K562 (cell line): ENCODE measurements around the gene PPL. TPM values are rescaled to one million over a fixed set of nuclear protein-coding genes. Genes with fewer than 3 reads are reported as not detected.

Experiments
- CCAR2 ChIP-seq: fragments of 200-400 bp; formaldehyde crosslinking; IDR thresholded peaks from 2 replicates; pipeline ENCODE4 v1.6.1; 2017; ENCODE audit warnings: mild to moderate bottlenecking, low read depth, low read length
- MAFK ChIP-seq: IDR thresholded peaks from 2 replicates; pipeline ENCODE4 v1.6.1; 2011; ENCODE audit warnings: low read length, improper control_type of control experiment
- NCOA4 ChIP-seq: fragments of 450-650 bp; IDR thresholded peaks from 2 replicates; pipeline ENCODE4 v1.6.1; 2018; ENCODE audit warnings: mild to moderate bottlenecking; ENCODE audit not compliant: partially characterized antibody
- RFX5 ChIP-seq: IDR thresholded peaks from 2 replicates; pipeline ENCODE4 v1.6.1; 2011; ENCODE audit warnings: low read depth, mild to moderate bottlenecking, improper control_type of control experiment, low read length
- SAFB2 ChIP-seq: fragments of 200-400 bp; formaldehyde crosslinking; IDR thresholded peaks from 2 replicates; pipeline ENCODE4 v1.6.1; 2018; ENCODE audit warnings: borderline replicate concordance, low read length, low read depth, moderate library complexity; ENCODE audit not compliant: severe bottlenecking
- TOE1 ChIP-seq, 2 experiments: fragments of 450-650 bp in 1 of 2; sonication (generic) in 1 of 2; formaldehyde crosslinking in 1 of 2; IDR thresholded peaks; 2 replicates each; pipeline versions ENCODE4 v1.7.1 to v1.8.0; 2016 to 2022; ENCODE audit warnings: borderline replicate concordance in 2 of 2, mild to moderate bottlenecking in 2 of 2, antibody characterized with exemption in 1 of 2, inconsistent platforms in 1 of 2, low read depth in 1 of 2, missing genetic modification reagents in 1 of 2, moderate library complexity in 1 of 2
- polyA plus RNA-seq, 8 experiments: library from polyadenylated mRNA; depleted of rRNA in 4 of 8; stranded (reverse) in 5 of 8; unstranded in 3 of 8; fragments of >200 nt; fragmentation: Nextera tagmentation in 2 of 8; fragmentation: Illumina TruSeq in 1 of 8; extraction: Ambion mirVana in 2 of 8; extraction: Trizol in 1 of 8; gene quantifications; 2 replicates each; pipeline versions ENCODE4 v1.2.1 to v1.2.3, GENCODE V29; 2011 to 2014; ENCODE audit warnings: inconsistent platforms in 1 of 8, missing spikeins in 1 of 8
- total RNA-seq, 7 experiments: library from RNA; depleted of rRNA in 6 of 7; stranded (reverse); fragments of >200 nt in 6 of 7; fragmentation: Illumina TruSeq in 2 of 7; extraction: Trizol in 2 of 7; gene quantifications; 2 replicates each; pipeline versions ENCODE4 v1.2.1 to v1.2.3, GENCODE V29; 2011 to 2021; ENCODE audit warnings: low replicate concordance in 1 of 7
- TF ChIP-seq, protein P1 (sequence below): fragments of 450-650 bp; formaldehyde crosslinking; IDR thresholded peaks from 2 replicates; pipeline ENCODE4 v1.4.0; 2022; ENCODE audit warnings: missing genetic modification characterization
- TF ChIP-seq, protein P2 (sequence below): sonication (generic); IDR thresholded peaks from 2 replicates; pipeline ENCODE4 v1.6.1; 2016
- TF ChIP-seq, protein P3 (sequence below): fragments of 450-650 bp; formaldehyde crosslinking; IDR thresholded peaks from 2 replicates; pipeline ENCODE4 v1.4.0; 2020; ENCODE audit warnings: mild to moderate bottlenecking, mixed read lengths
- TF ChIP-seq, protein P4 (sequence below): fragments of 250-450 bp; sonication (Bioruptor Pico); IDR thresholded peaks from 2 replicates; pipeline ENCODE4 v1.4.0; 2020; ENCODE audit warnings: mild to moderate bottlenecking, moderate library complexity
- TF ChIP-seq, protein P5 (sequence below), 2 experiments: fragments of 450-650 bp; formaldehyde crosslinking in 1 of 2; IDR thresholded peaks; 2 replicates each; pipeline versions ENCODE4 v1.4.0 to v1.6.1; 2014 to 2020; ENCODE audit warnings: mild to moderate bottlenecking in 2 of 2, borderline replicate concordance in 1 of 2, low read depth in 1 of 2

PPL gene
- total and polyA plus RNA-seq, 9 of the 15 experiments (the other 6 are each of a cell fraction or from before 2014, with no cell fraction given), result 0.01 to 0.15 (median 0.07) TPM; not detected in 3

DNA sequence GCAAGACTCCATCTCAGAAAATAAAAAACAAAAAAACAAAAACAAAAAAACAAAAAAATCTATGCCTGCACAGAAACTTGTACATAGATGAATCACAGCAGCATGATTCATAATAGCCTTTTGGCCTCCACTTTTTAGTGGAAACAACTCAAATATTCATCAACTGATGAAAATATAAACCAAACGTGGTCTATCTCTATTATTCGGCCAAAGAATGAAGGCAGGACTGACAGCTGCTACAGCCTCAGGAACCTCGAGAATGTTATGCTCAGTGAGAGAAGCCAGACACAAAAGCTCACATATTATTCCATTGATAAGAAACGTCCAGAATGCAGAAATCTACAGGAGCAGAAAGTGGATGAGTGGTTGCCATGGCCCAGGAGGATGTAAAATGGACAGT lies 19.8 kb downstream of the PPL start (continued):
- TF ChIP-seq, protein P1, sequence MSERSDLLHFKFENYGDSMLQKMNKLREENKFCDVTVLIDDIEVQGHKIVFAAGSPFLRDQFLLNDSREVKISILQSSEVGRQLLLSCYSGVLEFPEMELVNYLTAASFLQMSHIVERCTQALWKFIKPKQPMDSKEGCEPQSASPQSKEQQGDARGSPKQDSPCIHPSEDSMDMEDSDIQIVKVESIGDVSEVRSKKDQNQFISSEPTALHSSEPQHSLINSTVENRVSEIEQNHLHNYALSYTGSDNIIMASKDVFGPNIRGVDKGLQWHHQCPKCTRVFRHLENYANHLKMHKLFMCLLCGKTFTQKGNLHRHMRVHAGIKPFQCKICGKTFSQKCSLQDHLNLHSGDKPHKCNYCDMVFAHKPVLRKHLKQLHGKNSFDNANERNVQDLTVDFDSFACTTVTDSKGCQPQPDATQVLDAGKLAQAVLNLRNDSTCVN (CRISPR knock-in tag), result no peak
- TF ChIP-seq CCAR2 (no peak), SAFB2 (no peak), RFX5 (no peak), MAFK (no peak), TOE1 (IDR thresholded peaks at IDR 0.05; ENCODE audit: borderline replicate concordance) (no peak), TOE1 (CRISPR knock-in tag; IDR thresholded peaks at IDR 0.05; ENCODE audit: borderline replicate concordance, low read depth) (no peak), NCOA4 (no peak)
- TF ChIP-seq, protein P2, sequence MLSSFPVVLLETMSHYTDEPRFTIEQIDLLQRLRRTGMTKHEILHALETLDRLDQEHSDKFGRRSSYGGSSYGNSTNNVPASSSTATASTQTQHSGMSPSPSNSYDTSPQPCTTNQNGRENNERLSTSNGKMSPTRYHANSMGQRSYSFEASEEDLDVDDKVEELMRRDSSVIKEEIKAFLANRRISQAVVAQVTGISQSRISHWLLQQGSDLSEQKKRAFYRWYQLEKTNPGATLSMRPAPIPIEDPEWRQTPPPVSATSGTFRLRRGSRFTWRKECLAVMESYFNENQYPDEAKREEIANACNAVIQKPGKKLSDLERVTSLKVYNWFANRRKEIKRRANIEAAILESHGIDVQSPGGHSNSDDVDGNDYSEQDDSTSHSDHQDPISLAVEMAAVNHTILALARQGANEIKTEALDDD, result no peak
- TF ChIP-seq, protein P3, sequence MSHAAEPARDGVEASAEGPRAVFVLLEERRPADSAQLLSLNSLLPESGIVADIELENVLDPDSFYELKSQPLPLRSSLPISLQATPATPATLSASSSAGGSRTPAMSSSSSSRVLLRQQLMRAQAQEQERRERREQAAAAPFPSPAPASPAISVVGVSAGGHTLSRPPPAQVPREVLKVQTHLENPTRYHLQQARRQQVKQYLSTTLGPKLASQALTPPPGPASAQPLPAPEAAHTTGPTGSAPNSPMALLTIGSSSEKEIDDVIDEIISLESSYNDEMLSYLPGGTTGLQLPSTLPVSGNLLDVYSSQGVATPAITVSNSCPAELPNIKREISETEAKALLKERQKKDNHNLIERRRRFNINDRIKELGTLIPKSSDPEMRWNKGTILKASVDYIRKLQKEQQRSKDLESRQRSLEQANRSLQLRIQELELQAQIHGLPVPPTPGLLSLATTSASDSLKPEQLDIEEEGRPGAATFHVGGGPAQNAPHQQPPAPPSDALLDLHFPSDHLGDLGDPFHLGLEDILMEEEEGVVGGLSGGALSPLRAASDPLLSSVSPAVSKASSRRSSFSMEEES, result no peak
- TF ChIP-seq, protein P4, sequence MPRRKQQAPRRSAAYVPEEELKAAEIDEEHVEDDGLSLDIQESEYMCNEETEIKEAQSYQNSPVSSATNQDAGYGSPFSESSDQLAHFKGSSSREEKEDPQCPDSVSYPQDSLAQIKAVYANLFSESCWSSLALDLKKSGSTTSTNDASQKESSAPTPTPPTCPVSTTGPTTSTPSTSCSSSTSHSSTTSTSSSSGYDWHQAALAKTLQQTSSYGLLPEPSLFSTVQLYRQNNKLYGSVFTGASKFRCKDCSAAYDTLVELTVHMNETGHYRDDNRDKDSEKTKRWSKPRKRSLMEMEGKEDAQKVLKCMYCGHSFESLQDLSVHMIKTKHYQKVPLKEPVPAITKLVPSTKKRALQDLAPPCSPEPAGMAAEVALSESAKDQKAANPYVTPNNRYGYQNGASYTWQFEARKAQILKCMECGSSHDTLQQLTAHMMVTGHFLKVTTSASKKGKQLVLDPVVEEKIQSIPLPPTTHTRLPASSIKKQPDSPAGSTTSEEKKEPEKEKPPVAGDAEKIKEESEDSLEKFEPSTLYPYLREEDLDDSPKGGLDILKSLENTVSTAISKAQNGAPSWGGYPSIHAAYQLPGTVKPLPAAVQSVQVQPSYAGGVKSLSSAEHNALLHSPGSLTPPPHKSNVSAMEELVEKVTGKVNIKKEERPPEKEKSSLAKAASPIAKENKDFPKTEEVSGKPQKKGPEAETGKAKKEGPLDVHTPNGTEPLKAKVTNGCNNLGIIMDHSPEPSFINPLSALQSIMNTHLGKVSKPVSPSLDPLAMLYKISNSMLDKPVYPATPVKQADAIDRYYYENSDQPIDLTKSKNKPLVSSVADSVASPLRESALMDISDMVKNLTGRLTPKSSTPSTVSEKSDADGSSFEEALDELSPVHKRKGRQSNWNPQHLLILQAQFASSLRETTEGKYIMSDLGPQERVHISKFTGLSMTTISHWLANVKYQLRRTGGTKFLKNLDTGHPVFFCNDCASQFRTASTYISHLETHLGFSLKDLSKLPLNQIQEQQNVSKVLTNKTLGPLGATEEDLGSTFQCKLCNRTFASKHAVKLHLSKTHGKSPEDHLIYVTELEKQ (CRISPR knock-in tag), result no peak
- TF ChIP-seq, protein P5, sequence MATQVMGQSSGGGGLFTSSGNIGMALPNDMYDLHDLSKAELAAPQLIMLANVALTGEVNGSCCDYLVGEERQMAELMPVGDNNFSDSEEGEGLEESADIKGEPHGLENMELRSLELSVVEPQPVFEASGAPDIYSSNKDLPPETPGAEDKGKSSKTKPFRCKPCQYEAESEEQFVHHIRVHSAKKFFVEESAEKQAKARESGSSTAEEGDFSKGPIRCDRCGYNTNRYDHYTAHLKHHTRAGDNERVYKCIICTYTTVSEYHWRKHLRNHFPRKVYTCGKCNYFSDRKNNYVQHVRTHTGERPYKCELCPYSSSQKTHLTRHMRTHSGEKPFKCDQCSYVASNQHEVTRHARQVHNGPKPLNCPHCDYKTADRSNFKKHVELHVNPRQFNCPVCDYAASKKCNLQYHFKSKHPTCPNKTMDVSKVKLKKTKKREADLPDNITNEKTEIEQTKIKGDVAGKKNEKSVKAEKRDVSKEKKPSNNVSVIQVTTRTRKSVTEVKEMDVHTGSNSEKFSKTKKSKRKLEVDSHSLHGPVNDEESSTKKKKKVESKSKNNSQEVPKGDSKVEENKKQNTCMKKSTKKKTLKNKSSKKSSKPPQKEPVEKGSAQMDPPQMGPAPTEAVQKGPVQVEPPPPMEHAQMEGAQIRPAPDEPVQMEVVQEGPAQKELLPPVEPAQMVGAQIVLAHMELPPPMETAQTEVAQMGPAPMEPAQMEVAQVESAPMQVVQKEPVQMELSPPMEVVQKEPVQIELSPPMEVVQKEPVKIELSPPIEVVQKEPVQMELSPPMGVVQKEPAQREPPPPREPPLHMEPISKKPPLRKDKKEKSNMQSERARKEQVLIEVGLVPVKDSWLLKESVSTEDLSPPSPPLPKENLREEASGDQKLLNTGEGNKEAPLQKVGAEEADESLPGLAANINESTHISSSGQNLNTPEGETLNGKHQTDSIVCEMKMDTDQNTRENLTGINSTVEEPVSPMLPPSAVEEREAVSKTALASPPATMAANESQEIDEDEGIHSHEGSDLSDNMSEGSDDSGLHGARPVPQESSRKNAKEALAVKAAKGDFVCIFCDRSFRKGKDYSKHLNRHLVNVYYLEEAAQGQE (IDR thresholded peaks at IDR 0.05; ENCODE audit: borderline replicate concordance), result no peak
- TF ChIP-seq, protein P5 (CRISPR knock-in tag; IDR thresholded peaks at IDR 0.05; ENCODE audit: low read depth), result no peak
